Suppressor macrophage treated with lipopolysaccharide for 1 hour (primary cell): ENCODE measurements around the gene YOD1.

ENCODE experiments used
- DNase-seq, 3 donors: peaks; one replicate each; pipeline ENCODE4 v3.0.0-alpha.2; 2020 to 2022

Gene YOD1

GRCh38 chr1:207025146-207025880, 25.7 kb downstream of the YOD1 start:
- peak; percentile 34 to 57 (median 37) for DNase-seq

GRCh38 chr1:207024202-207025145, 26.5 kb downstream of the YOD1 start:
- DNase-seq = peak; percentile 77 to 81 (median 79)

- no peak for DNase-seq
Measured at GRCh38 chr1:207022996-207023679, 27.9 kb downstream of the YOD1 start.

GRCh38 chr1:207021876-207022596, 29.0 kb downstream of the YOD1 start:
- no peak for DNase-seq

GRCh38 chr1:207021139-207021861, 29.7 kb downstream of the YOD1 start:
- no peak for DNase-seq

DNA sequence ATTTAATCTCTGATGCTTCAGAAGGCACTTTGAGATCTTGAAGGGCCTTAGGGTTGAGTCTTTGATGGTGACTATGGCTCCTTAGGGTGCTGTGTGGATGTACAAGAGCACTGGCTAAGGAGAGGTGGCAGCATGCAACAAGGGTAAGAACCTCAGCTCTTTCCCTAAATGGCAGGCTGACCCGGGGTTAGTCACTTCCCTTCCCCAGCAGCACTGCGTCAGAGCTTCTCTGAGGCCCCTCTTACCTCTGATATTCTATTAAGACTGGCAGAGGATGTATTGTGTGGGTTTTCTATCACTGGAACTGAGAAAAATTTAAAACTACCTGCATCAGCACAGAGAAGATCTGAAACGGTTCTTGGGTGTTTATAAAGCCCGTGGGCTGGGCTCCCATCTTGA, 30.3 kb downstream of the YOD1 start:
- peak; percentile 62 to 74 (median 72) for DNase-seq

- DNase-seq = no peak
Measured at GRCh38 chr1:207020065-207020708, 30.8 kb downstream of the YOD1 start.

GRCh38 chr1:207019661-207020060, 31.3 kb downstream of the YOD1 start:
- DNase-seq = no peak

DNA sequence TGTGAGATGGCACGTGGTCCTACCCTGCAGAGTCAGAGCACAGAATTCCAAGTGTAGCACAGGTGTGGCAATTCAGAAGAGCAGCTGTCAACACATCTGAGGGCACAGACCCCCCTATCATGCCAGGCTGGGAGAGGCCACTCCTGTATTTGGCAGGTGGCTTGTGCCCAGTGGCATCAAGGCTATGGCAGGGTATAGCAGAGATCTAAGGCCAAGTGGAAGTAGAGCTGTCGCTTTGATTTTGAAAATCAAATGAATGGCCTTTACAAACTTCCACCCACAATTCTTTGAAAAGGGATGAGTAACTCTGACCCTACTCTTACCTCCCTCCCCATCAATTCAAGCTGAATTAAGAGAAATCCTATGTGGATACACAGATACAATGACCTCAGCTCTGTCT, 31.8 kb downstream of the YOD1 start:
- no peak for DNase-seq

- DNase-seq = no peak
Measured at GRCh38 chr1:207018707-207019106, 32.3 kb downstream of the YOD1 start.

DNA sequence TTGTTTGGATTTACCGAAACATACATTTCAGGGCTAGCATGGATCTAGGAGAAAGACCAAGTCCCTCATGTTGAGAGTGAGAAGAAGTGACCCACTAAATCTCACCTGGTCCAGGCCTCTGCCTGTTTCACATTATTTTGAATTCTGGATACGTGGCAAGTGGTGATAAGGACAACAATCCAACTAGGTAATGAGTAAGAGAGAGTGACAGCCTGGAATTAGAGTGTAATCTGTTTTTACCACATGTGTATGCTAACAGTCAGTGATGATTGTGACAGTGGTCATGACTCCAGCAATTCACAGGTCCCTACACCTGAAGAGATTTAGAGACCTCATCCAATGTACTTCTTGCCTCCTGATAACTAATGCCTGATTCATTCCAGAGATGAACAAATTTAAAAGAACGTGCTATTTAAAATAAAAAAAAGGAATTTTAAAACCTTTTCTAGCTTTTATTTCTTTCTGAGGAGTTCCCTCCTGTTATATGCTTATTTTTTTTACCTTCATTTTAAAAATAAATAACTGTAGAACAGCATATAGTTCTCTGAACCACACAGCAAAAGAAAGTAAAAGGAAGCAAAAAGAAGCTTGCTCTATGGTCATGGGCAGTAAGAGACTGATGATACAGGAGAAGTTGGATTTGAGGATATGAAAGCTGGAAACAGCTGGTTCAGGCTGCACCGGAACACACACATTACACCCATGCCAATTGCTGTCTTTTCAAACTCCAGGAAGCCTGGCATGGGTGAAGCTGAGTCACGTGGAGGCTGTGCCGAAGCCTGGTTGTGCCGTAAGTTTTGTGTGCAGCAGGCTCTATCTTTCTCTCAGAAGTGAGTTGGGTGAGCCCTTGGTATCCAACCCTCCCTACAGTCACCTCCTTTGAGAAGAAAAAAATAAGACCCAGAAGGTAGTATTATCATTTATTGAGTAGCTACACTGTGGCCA, 33.1 kb downstream of the YOD1 start:
- DNase-seq = peak; percentile 75 to 81 (median 79)

DNA sequence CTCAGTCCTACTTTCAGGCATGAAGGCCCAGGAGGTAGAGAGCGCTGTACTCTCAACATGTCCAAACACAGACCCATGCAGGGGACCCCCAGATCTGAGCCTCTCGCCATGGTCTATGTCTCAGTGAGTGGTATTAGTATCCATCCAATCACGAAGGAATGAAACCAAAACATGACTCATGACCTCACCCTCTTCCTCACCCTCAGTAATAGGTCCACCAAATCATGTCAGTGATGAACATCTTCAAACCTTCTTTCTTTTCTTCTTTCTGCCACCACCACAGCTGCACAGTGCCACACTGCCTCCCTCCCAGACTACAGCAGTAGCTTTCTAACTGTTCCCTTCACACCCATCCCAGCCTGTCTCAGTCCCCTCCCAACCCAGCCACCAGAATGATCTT, 35.2 kb downstream of the YOD1 start:
- DNase-seq = no peak

- peak in 1 of 3 donors; percentile 15 for DNase-seq
Measured at GRCh38 chr1:207014728-207015127, 36.3 kb downstream of the YOD1 start.

DNA sequence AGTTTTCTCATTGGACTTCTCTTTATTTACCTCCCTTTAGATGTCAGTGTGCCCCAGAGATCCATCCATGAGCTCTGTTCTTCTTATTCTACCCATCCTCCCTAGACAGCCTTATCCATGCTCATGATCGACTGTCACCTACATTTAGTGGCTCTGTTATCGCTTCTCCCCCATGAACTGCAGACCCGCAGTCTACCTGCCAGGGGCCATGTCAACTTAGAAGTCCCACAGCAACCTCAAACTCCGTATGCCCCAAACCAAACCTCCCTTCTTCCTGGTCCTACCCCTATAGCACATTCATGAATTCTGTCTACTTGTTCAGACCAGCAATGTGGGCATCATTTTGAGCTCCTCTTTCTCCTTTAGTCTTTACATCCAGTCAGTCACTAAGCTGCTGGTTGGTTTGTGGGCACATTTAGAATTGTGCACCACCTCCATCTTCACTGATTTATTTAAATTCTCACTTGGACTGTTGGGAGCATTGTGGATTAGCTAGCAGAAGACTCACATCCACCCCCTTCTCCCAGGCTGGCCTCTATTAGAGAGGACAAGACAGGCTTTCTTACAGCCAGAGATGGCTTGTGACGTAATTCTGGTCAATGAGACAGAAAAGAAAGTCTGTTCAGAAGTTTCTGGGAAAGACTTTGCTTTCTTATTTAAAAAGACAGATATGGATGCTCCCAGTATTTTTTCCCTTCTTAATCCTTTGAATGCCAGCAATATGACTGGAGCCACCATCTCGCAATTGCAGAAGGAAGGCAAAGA, 37.5 kb downstream of the YOD1 start:
- DNase-seq = no peak

- DNase-seq = no peak
Measured at GRCh38 chr1:207010726-207011125, 40.3 kb downstream of the YOD1 start.

GRCh38 chr1:207009945-207010344, 41.1 kb downstream of the YOD1 start:
- no peak for DNase-seq

DNA sequence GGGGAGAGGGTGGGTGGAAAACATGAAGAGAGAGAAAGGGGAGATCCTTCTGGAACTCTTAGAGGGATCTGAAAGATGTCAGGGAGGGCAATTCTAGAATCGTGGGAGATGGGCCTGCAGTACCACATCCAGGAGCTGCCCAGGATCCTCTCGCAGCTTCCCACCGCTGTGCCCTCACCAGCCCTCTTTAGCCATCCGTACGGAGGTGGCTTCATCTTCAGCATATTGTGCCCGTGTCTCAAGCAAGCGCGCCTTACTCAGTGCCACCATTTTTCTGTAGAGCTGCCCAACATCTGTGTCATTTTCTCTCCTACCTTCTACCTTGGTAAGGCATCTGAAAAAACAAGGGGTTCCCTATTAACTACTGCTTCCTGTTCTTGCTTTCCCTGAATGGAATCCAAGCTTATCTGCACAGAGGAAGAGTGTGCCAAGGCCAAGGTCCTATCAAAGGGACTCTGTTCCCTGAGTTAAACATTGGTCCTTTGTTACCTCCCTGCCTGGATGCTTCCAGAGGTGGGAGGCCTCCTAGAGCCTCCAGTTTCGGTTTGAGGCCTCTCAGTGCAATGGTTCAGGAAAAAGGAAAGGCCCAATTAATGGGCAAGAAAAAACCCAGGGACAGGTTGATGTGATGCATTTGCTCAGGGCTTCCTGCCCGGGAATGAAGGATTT, 41.7 kb downstream of the YOD1 start:
- no peak for DNase-seq

GRCh38 chr1:207007352-207008033, 43.5 kb downstream of the YOD1 start:
- no peak for DNase-seq
